Ascending aorta (tissue), 2 donors: Measurements from ENCODE around the gene XPO6. TPM values are rescaled to one million over a fixed set of nuclear protein-coding genes. Genes with fewer than 3 reads are reported as not detected.

Experiments
- DNase-seq, 2 donors: peaks; one replicate each; pipeline ENCODE4 v3.0.0-alpha.2; 2019; ENCODE audit warnings: low spot score in 2 of 2
- H3K27ac ChIP-seq, 2 donors: fragments of 200-600 bp; sonication (generic); one replicate each; pipeline ENCODE4 v1.5.1; 2016 to 2017; ENCODE audit warnings: mild to moderate bottlenecking in 1 of 2
- H3K27me3 ChIP-seq: fragments of 200-600 bp; sonication (generic); one replicate; pipeline ENCODE4 v1.5.1; 2017
- H3K36me3 ChIP-seq, 2 donors: fragments of 200-600 bp; sonication (generic); one replicate each; pipeline ENCODE4 v1.5.1; 2016
- H3K4me1 ChIP-seq, 2 donors: fragments of 200-600 bp; sonication (generic); one replicate each; pipeline ENCODE4 v1.5.1; 2016 to 2017; ENCODE audit warnings: mild to moderate bottlenecking in 1 of 2
- H3K4me3 ChIP-seq, 2 donors: fragments of 200-600 bp; sonication (generic); one replicate each; pipeline ENCODE4 v1.5.1; 2016 to 2017; ENCODE audit warnings: mild to moderate bottlenecking in 1 of 2
- H3K9me3 ChIP-seq, 2 donors: fragments of 200-600 bp; sonication (generic); one replicate each; pipeline ENCODE4 v1.5.1; 2016
- intact Hi-C: fragments of 100-400 bp; cut with DNase I; formaldehyde crosslinking; loops from one replicate; pipeline ENCODE4 v1.15.1; 2023
- total RNA-seq: library from RNA; depleted of rRNA; stranded (reverse); fragments of >200 nt; gene quantifications from one replicate; pipeline ENCODE4 v1.1.0, GENCODE V29; 2016
- TF ChIP-seq, protein P1 (sequence below), 3 experiments: fragments of 200-600 bp in 2 of 3; fragments of 450-650 bp in 1 of 3; sonication (generic) in 2 of 3; IDR thresholded peaks; one replicate each; pipeline ENCODE4 v1.5.1; 2016 to 2019; ENCODE audit warnings: antibody characterized with exemption in 3 of 3, mild to moderate bottlenecking in 1 of 3, moderate library complexity in 1 of 3

The XPO6 gene
- total RNA-seq, 1 donor from 2014 or later: 180 TPM

DNA sequence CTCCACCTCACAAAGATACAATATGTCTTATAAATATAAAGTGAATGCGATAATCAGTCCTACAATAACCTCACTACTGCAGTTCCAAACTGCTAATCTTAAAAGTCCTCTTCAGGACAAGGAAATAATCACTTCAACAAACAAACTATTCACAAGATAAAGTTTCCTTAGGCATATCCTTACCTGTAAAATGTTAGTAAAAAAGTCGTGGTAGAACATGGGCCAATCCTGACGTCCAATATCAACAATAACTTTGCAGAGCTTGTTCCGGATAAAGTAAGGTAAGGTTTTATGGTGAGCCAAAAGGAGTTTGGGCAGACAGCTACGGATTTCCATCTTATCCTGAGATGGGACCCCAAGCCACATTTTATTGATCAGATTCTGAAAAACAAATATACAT lies 36.0 kb downstream of the XPO6 start:
- peaks cover 17 to 44% of the 10 kb centered on the region in 2 donors for H3K36me3 ChIP-seq
- H3K27ac ChIP-seq: no peak overlapping the region
- intact Hi-C loops: no loop called here
- no peaks in the 10 kb centered on the region for H3K9me3 ChIP-seq
- no peaks in the 10 kb centered on the region for H3K27me3 ChIP-seq
- no peak for DNase-seq
- no peak overlapping the region for H3K4me3 ChIP-seq
- H3K4me1 ChIP-seq: peaks cover 0 to under 1% of the 10 kb centered on the region in 2 donors
- TF ChIP-seq, protein P1, sequence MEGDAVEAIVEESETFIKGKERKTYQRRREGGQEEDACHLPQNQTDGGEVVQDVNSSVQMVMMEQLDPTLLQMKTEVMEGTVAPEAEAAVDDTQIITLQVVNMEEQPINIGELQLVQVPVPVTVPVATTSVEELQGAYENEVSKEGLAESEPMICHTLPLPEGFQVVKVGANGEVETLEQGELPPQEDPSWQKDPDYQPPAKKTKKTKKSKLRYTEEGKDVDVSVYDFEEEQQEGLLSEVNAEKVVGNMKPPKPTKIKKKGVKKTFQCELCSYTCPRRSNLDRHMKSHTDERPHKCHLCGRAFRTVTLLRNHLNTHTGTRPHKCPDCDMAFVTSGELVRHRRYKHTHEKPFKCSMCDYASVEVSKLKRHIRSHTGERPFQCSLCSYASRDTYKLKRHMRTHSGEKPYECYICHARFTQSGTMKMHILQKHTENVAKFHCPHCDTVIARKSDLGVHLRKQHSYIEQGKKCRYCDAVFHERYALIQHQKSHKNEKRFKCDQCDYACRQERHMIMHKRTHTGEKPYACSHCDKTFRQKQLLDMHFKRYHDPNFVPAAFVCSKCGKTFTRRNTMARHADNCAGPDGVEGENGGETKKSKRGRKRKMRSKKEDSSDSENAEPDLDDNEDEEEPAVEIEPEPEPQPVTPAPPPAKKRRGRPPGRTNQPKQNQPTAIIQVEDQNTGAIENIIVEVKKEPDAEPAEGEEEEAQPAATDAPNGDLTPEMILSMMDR (IDR thresholded peaks at IDR 0.05): no peak

DNA sequence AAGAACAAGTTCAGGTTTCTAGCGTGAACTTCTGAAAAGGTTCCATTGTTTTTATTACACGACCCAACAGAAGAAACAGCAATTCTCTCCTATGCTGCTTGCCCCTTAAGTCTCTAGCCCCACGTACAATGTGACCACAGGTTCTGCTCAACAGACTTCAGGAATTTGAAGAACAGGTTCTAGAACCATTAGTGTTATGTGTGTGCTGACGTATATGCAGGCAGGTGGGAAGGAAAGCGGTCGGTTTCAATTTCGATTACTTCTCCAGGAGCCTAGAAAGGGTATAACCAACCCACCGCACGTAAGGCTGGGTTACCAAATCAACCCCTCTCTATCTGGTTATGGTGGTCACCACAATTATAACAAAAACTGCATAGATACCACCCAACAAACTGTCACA lies 39.4 kb downstream of the XPO6 start:
- Histone ChIP-seq H3K27me3 (no peaks in the 10 kb centered on the region), H3K27ac (no peak overlapping the region), H3K4me3 (no peak overlapping the region), H3K4me1 (no peaks in the 10 kb centered on the region), H3K36me3 (peaks cover 35 to 64% of the 10 kb centered on the region in 2 donors), H3K9me3 (no peaks in the 10 kb centered on the region)
- no peak for DNase-seq
- intact Hi-C loops: no loop called here
- TF ChIP-seq, protein P1 (IDR thresholded peaks at IDR 0.05): no peak

DNA sequence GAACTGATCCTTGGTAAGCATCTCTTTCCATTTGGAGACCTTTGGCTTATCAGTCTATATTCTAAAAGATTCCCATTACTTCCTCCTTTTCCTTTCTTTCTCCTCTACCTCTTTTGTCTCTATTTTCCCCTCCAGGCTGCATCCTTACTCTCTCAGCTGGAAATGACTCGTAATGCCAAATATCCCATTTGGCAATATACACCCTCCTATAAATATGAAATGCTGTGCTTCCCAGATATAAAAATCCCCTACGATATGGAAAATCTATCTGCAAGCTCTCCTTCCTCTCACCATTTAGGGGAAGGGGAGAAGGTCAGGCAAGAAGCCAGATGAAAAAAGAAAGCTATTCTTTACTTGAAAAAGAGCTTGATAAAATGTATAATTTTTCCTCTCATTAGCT lies 39.9 kb downstream of the XPO6 start:
- Histone ChIP-seq H3K36me3 (peaks cover 38 to 65% of the 10 kb centered on the region in 2 donors), H3K27ac (no peak overlapping the region), H3K4me1 (no peaks in the 10 kb centered on the region), H3K9me3 (no peaks in the 10 kb centered on the region), H3K27me3 (no peaks in the 10 kb centered on the region), H3K4me3 (no peak overlapping the region)
- intact Hi-C loops: no loop called here
- DNase-seq: no peak
- TF ChIP-seq, protein P1 (IDR thresholded peaks at IDR 0.05): no peak

- intact Hi-C loops: no loop called here
- Histone ChIP-seq H3K27me3 (no peaks in the 10 kb centered on the region), H3K27ac (no peak overlapping the region), H3K4me3 (no peak overlapping the region), H3K4me1 (peaks cover 0 to 4% of the 10 kb centered on the region in 2 donors), H3K36me3 (peaks cover 25 to 66% of the 10 kb centered on the region in 2 donors), H3K9me3 (no peaks in the 10 kb centered on the region)
- TF ChIP-seq, protein P1 (IDR thresholded peaks at IDR 0.05): no peak
- no peak for DNase-seq
These were observed 42.7 kb downstream of the XPO6 start for GRCh38 chr16:28168991-28169554.

- intact Hi-C loops: no loop called here
- no peak for DNase-seq
- Histone ChIP-seq H3K4me1 (peaks cover 0 to 11% of the 10 kb centered on the region in 2 donors), H3K4me3 (no peak overlapping the region), H3K27ac (no peak overlapping the region), H3K27me3 (no peaks in the 10 kb centered on the region), H3K9me3 (no peaks in the 10 kb centered on the region), H3K36me3 (peaks cover 25 to 64% of the 10 kb centered on the region in 2 donors)
- TF ChIP-seq, protein P1 (IDR thresholded peaks at IDR 0.05): no peak
These were observed 44.0 kb downstream of the XPO6 start for GRCh38 chr16:28167730-28168129.

DNA sequence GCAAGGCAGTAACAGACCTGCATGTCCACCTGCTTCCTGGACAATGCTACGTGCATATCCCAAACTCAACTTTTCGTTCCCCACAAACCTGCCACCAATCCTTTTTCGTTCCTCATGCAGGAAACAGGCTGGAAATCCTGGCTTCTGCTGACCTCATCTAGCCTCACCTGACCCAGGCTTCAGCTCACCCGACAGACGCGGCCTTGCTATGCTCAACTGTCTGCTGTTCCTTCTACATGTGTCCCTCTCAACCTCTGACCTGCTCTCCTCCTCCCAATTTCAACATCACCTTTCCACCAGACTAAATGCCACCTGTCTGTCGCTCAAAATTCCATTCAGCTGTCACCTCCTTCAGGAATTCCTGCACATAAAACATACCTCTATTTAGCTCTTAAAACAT lies 44.5 kb downstream of the XPO6 start:
- H3K9me3 ChIP-seq: no peaks in the 10 kb centered on the region
- TF ChIP-seq, protein P1 (IDR thresholded peaks at IDR 0.05): no peak
- DNase-seq: no peak
- no peak overlapping the region for H3K27ac ChIP-seq
- intact Hi-C loops: no loop called here
- H3K27me3 ChIP-seq: no peaks in the 10 kb centered on the region
- no peak overlapping the region for H3K4me3 ChIP-seq
- peaks cover 25 to 68% of the 10 kb centered on the region in 2 donors for H3K36me3 ChIP-seq
- H3K4me1 ChIP-seq: peaks cover 0 to 11% of the 10 kb centered on the region in 2 donors
